NT2/D1 (cell line): ENCODE results near the gene RNF220.
A peak's percentile ranks its signal among the peaks of the same experiment; 100 is the strongest.

Source experiments
- DNase-seq: peaks from one replicate; pipeline ENCODE4 v3.0.0-alpha.2; 2011; ENCODE audit warnings: low read depth, low spot score
- H3K27me3 ChIP-seq: 2 replicates; pipeline ENCODE4 v1.6.0; 2011; ENCODE audit warnings: mild to moderate bottlenecking; ENCODE audit not compliant: insufficient read length, insufficient read depth
- H3K36me3 ChIP-seq: 2 replicates; pipeline ENCODE4 v1.6.1; 2011; ENCODE audit warnings: mild to moderate bottlenecking, low read length, mixed read lengths; ENCODE audit not compliant: insufficient read depth, insufficient read length
- H3K4me1 ChIP-seq: 2 replicates; pipeline ENCODE4 v1.5.1; 2011; ENCODE audit not compliant: insufficient read depth, insufficient read length
- H3K4me3 ChIP-seq: 2 replicates; pipeline ENCODE4 v1.5.1; 2011; ENCODE audit warnings: low read depth; ENCODE audit not compliant: insufficient read length
- H3K9ac ChIP-seq: 2 replicates; pipeline ENCODE4 v1.6.0; 2011; ENCODE audit warnings: low read depth; ENCODE audit not compliant: insufficient read length
- H3K9me3 ChIP-seq: 2 replicates; pipeline ENCODE4 v1.5.1; 2011; ENCODE audit warnings: mild to moderate bottlenecking, low read length; ENCODE audit not compliant: insufficient read depth
- SUZ12 ChIP-seq: IDR thresholded peaks from 2 replicates; pipeline ENCODE4 v1.6.1; 2011; ENCODE audit not compliant: insufficient read length, insufficient read depth; ENCODE audit errors: extremely low read depth
- YY1 ChIP-seq: IDR thresholded peaks from 2 replicates; pipeline ENCODE4 v1.6.1; 2011; ENCODE audit not compliant: insufficient read length, insufficient read depth
- ZNF274 ChIP-seq: IDR thresholded peaks from 2 replicates; pipeline ENCODE4 v1.6.1; 2011; ENCODE audit warnings: mild to moderate bottlenecking, low read depth, low read length

Gene RNF220

DNA sequence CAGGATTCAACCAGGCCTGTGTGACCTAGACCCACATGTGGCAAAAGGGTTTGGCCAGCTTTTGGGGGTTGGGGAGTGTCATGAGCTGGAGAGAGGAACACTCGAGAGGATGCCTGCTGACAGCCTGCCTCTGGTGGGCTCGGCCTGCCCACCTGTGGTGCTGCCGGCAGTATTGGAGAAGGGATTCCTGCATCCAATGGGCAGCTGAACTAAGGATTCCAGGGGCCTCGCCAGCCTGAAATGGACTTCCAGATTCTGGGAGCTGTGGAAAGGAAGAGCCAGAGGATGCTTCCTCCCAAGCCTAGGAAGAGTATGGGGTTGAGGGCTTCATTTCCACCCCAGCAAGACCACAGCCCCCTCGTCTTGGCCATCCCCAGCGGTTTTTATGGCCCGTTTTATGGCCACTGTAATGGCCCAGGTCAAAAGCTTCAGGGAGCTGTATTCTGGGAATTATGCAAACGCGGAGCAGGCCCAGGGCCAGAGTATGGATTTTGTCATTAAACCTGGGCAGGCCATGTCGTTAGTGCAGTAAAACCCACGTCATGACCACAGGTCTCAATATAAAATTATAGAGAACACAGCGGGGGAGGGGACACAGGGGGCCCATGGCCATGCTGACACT is 205.6 kb downstream of the RNF220 start:
- peaks cover 15% of the 10 kb centered on the region for H3K27me3 ChIP-seq
- H3K36me3 ChIP-seq = no peaks in the 10 kb centered on the region
- no peaks in the 10 kb centered on the region for H3K9me3 ChIP-seq
- DNase-seq = no peak
- no peak overlapping the region for H3K4me3 ChIP-seq
- H3K9ac ChIP-seq = no peak overlapping the region
- peaks cover 12% of the 10 kb centered on the region for H3K4me1 ChIP-seq
- no peak for TF ChIP-seq SUZ12
- no peak for TF ChIP-seq ZNF274
- TF ChIP-seq YY1 = no peak

DNA sequence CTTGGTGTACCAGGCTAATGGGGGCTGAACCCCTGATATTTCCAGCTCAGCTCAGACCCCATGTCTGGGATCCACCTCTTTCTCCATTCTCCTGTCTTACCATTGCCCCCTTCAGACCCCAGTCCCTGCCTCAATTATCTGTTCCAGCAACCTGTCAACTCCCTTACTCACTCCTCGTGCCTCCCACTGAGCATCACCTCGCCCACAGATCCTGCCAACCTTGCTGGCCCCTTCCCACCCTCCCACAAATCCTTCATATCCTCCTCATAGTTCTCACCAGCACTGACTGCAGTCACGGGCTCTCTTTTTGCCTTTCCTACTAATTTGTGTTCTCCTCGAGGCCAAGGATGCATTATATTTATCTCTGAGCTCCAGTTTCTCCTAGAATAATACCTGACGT is 206.4 kb downstream of the RNF220 start:
- TF ChIP-seq YY1 = no peak
- TF ChIP-seq SUZ12 = no peak
- no peak for TF ChIP-seq ZNF274
- Histone ChIP-seq H3K9ac (no peak overlapping the region), H3K4me3 (no peak overlapping the region), H3K9me3 (no peaks in the 10 kb centered on the region), H3K4me1 (peaks cover 12% of the 10 kb centered on the region), H3K36me3 (no peaks in the 10 kb centered on the region), H3K27me3 (peaks cover 23% of the 10 kb centered on the region)
- no peak for DNase-seq

DNA sequence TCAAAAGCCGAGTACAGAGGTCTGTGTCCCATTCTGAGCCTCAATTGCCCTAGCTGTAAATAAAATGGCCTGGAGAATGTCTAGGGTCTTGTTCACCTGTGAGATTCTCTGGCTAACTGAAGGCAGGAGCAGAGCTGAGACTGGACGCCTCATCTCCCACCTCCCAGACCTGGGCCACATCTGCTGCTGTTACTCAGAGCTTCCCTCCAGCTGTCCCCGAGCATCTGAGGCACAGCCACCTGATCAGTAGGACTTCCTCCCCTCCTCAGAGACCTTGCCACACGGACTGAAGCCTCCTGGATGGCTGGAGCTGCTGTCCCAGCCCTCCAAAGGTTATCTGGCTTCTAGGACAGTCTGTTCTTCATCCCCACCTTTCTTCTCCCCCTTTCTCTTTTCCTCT is 206.8 kb downstream of the RNF220 start:
- H3K27me3 ChIP-seq = peaks cover 27% of the 10 kb centered on the region
- no peak overlapping the region for H3K9ac ChIP-seq
- H3K4me3 ChIP-seq = no peak overlapping the region
- no peaks in the 10 kb centered on the region for H3K36me3 ChIP-seq
- no peak for TF ChIP-seq SUZ12
- no peak for TF ChIP-seq YY1
- no peak for TF ChIP-seq ZNF274
- H3K4me1 ChIP-seq = peaks cover 12% of the 10 kb centered on the region
- DNase-seq = no peak
- H3K9me3 ChIP-seq = no peaks in the 10 kb centered on the region

DNA sequence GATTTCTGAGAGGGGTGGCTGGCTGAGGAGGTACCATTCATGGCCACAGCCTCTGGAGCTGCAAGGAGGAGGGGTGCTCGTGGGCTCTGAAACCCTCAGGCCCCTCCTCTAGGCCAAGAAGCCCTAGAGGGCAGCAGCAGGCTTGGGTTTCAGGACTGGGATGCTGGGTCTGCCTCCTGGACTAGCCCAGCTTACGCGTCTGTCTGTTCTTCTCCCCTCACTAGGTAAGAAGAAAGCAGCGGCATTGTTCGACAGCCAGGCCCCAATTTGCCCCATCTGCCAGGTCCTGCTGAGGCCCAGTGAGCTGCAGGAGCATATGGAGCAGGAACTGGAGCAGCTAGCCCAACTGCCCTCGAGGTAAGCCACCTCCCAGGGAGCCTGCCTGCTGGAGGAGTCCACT is 208.9 kb downstream of the RNF220 start:
- no peak overlapping the region for H3K4me3 ChIP-seq
- DNase-seq = no peak
- no peak overlapping the region for H3K9ac ChIP-seq
- peaks cover 18% of the 10 kb centered on the region for H3K4me1 ChIP-seq
- TF ChIP-seq ZNF274 = no peak
- TF ChIP-seq SUZ12 = no peak
- TF ChIP-seq YY1 = no peak
- H3K27me3 ChIP-seq = peaks cover 48% of the 10 kb centered on the region
- H3K36me3 ChIP-seq = no peaks in the 10 kb centered on the region
- H3K9me3 ChIP-seq = no peaks in the 10 kb centered on the region

DNA sequence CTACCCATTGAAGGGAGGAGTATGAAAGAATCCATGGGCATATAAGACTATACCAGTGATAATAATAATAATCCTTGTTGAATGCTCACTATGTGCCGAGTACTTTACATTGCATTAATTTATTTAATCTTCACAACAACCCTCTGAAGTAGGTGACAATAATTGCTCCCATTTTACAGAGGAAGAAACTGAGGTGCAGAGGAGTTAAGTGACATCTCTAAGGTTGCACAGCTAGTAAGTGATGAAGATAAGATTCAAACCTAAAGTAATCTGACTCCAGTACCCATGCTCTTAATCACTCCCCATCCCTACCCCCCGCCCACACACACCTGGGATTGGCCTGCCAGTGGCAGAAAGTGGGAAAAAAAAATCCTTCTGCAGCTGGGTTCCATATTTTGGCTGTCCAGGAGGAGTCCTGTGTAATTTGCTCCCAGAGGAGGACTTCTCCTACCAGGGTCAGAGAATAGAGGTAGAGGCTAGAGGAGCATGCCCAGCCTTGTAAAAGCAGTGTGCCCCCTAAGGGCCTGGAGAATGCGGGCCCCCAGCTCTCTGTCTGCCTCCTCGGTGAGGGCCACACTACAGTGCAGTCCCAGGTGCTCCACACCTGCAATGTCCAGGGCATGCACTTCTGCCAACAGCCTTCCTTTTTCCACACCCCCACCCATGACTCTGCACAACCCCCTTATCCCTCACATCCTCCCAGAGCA is 211.4 kb downstream of the RNF220 start:
- Histone ChIP-seq H3K4me3 (peak overlapping the region; percentile 40), H3K9ac (peak overlapping the region; percentile 61), H3K36me3 (no peaks in the 10 kb centered on the region), H3K4me1 (peaks cover 10% of the 10 kb centered on the region), H3K27me3 (peaks cover 48% of the 10 kb centered on the region), H3K9me3 (no peaks in the 10 kb centered on the region)
- DNase-seq = no peak
- TF ChIP-seq YY1 (no peak), ZNF274 (no peak), SUZ12 (no peak)

DNA sequence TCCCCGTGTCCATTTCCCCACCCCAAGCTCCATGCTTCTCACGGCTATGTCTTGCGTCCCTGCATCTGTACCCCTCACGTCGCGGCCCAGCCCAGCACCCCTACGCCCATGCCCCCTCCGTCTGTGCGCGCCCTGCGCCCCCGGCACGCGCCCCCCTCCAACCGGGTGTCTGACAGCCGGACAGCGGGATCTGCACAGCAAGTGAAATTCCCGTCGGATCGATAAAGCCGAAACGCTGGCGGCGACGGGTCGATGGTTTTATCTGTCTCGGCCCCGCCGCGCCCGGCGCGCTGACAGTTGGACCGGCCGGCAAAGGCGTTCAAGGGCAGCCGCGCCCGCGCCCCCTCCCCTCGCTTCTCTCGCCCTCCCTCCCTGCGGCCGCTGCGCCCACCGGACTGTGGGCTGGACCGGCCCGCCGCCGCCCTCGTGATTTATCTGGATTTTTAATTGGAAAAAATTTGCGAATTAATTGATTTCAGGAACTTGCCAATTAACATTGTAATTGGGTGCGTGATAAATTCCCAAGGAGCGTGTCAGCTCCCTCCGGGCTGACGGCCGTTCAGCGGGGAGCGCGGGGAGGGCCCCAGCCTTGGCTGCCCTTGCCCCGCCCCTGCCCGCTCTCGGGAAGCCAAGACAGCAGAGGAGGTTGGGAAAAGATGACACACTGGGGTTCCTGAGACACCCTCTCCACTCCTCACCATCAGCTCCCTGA is 212.1 kb downstream of the RNF220 start:
- no peaks in the 10 kb centered on the region for H3K9me3 ChIP-seq
- H3K27me3 ChIP-seq = peaks cover 49% of the 10 kb centered on the region
- no peak for TF ChIP-seq SUZ12
- H3K4me3 ChIP-seq = peak overlapping the region; percentile 40
- H3K9ac ChIP-seq = peak overlapping the region; percentile 61
- no peak for DNase-seq
- no peaks in the 10 kb centered on the region for H3K36me3 ChIP-seq
- peaks cover 10% of the 10 kb centered on the region for H3K4me1 ChIP-seq

DNA sequence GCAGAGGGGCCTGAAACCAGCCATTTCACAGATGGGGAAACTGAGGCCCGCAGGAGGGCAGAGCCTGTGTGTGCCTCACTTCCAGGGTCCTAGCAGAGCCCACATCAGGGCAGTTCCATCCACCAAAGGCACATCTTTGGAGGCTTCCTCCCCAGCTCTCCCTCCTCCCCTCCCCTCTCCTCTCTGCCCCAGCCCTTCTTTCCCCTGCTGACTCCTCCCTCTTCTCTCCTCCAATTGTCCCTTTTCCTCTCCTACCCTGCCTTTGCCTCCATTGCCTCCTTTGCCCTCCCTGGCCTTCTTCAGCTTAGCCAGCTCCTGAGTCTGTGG is 212.6 kb downstream of the RNF220 start:
- H3K4me1 ChIP-seq = peaks cover 10% of the 10 kb centered on the region

More for the DNA sequence above, 212.6 kb downstream of the RNF220 start:
- Histone ChIP-seq H3K27me3 (peaks cover 47% of the 10 kb centered on the region), H3K9ac (peak overlapping the region; percentile 61), H3K4me3 (peak overlapping the region; percentile 40), H3K36me3 (no peaks in the 10 kb centered on the region), H3K9me3 (no peaks in the 10 kb centered on the region)
- TF ChIP-seq SUZ12 (no peak), YY1 (no peak), ZNF274 (no peak)
- no peak for DNase-seq
